SJSA1 (cell line): Measurements from ENCODE around the gene TMEM43. TPM values are rescaled to one million over a fixed set of nuclear protein-coding genes. Genes with fewer than 3 reads are reported as not detected.

Source experiments
- DNase-seq, 2 experiments: peaks; one replicate each; pipeline ENCODE4 v3.0.0-alpha.2; 2015 to 2020; ENCODE audit warnings: low spot score in 2 of 2, low read depth in 1 of 2
- H3K27ac ChIP-seq: fragments of 250-450 bp; sonication (Bioruptor Pico); 2 replicates; pipeline ENCODE4 v1.5.1; 2020; ENCODE audit warnings: mild to moderate bottlenecking, moderate library complexity
- H3K27me3 ChIP-seq: fragments of 250-450 bp; sonication (Bioruptor Pico); replicated peaks from 2 replicates; pipeline ENCODE4 v1.5.1; 2020; ENCODE audit warnings: mild to moderate bottlenecking, moderate library complexity
- H3K36me3 ChIP-seq: fragments of 250-450 bp; sonication (Bioruptor Pico); 2 replicates; pipeline ENCODE4 v1.5.1; 2020; ENCODE audit warnings: mild to moderate bottlenecking
- H3K4me1 ChIP-seq: fragments of 250-450 bp; sonication (Bioruptor Pico); replicated peaks from 2 replicates; pipeline ENCODE4 v1.6.1; 2021; ENCODE audit warnings: mild to moderate bottlenecking
- H3K4me3 ChIP-seq: fragments of 250-450 bp; sonication (Bioruptor Pico); 2 replicates; pipeline ENCODE4 v1.5.1; 2020; ENCODE audit warnings: mild to moderate bottlenecking
- H3K9me3 ChIP-seq: fragments of 250-450 bp; sonication (Bioruptor Pico); replicated peaks from 2 replicates; pipeline ENCODE4 v1.5.1; 2020; ENCODE audit warnings: mild to moderate bottlenecking
- total RNA-seq: library from RNA; depleted of rRNA; stranded (reverse); fragments of >200 nt; shearing (Covaris generic); gene quantifications from 2 replicates; pipeline ENCODE4 v1.2.3, GENCODE V29; 2014

TMEM43 gene
- total RNA-seq, 1 experiment from 2014 or later, result 82.1 TPM

DNA sequence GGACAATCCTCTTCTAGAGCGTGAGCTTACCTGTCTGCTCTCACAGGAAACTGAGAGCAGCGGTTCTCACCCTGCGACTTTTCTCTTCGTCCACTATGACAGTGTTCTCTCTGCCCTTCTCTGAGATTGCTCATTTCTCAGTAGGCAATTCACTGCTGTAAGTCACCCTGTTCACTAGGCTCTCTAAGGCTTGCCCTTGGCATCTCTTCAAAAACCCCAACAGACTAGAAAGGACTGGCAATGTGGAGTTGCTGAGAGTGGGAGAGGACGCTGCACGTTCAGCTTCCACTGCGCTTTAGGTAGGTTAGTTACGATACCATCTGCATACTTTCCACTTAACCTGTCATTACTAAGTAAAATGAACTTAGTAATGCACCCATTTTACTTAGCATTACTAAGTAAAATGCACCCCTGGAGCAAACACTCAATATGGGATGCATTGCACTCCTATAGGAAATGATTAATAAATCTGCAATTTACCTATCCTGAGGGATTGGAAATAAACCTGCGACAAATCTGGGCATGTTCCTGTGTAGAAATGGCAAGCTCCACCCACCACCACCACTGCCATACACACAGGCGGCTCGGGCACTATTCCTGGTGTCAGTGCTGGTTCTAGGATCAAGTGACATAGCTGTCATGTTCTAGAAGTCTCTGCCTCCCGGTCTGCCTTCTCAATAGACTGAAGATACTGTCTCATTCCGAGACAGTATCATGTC, 32.1 kb downstream of the TMEM43 start:
- H3K27ac ChIP-seq, result no peak overlapping the region
- H3K4me3 ChIP-seq, result no peak overlapping the region
- no peak for DNase-seq
- H3K36me3 ChIP-seq, result peaks cover 83% of the 10 kb centered on the region
- no peaks in the 10 kb centered on the region for H3K27me3 ChIP-seq
- H3K9me3 ChIP-seq, result peaks cover 5% of the 10 kb centered on the region
- no peaks in the 10 kb centered on the region for H3K4me1 ChIP-seq

DNA sequence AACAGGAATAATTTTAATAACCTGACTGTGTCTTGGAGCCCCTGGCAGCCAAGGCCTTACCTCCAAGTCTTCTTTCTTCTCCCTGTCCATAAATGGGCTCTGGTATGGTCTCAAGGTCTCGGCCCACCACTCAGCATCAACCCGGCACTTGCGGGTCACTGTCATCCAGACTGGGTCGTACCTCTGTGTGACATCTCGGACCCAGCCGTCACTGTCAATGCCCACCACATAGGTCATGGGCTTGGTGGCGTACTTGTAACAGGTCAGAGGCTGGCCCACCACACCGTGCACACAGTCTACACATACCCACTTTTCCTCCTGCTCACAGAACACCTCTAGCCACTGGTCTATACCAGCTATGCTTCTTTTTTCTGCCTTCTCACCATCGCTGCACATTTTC, 33.1 kb downstream of the TMEM43 start:
- no peaks in the 10 kb centered on the region for H3K4me1 ChIP-seq
- H3K9me3 ChIP-seq, result peaks cover 7% of the 10 kb centered on the region
- H3K27me3 ChIP-seq, result no peaks in the 10 kb centered on the region
- peaks cover 86% of the 10 kb centered on the region for H3K36me3 ChIP-seq
- H3K4me3 ChIP-seq, result no peak overlapping the region
- H3K27ac ChIP-seq, result no peak overlapping the region
- no peak for DNase-seq

DNA sequence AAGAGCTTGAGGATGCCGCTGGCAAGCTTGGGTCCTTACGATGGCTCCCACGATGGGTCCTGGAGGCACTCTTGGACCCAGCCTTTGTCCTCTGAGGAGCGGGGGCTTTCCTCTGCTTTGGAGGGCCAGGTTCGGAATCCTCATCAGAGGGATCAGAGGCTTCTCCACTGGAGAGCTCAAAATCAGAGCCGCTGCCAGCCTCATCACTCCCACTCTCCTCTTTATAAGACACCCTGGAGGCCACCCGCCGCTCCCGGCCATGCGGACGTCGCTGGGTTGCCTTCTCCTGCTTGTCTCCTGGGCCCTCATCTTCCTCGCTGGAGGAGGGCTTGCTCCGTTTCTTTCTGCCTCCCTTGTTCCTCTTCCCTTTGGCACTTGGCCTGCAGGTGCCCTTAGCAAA, 33.5 kb downstream of the TMEM43 start:
- no peak for DNase-seq
- H3K27ac ChIP-seq, result no peak overlapping the region
- peaks cover 86% of the 10 kb centered on the region for H3K36me3 ChIP-seq
- no peaks in the 10 kb centered on the region for H3K27me3 ChIP-seq
- H3K4me1 ChIP-seq, result no peaks in the 10 kb centered on the region
- H3K4me3 ChIP-seq, result no peak overlapping the region
- H3K9me3 ChIP-seq, result peaks cover 7% of the 10 kb centered on the region

DNA sequence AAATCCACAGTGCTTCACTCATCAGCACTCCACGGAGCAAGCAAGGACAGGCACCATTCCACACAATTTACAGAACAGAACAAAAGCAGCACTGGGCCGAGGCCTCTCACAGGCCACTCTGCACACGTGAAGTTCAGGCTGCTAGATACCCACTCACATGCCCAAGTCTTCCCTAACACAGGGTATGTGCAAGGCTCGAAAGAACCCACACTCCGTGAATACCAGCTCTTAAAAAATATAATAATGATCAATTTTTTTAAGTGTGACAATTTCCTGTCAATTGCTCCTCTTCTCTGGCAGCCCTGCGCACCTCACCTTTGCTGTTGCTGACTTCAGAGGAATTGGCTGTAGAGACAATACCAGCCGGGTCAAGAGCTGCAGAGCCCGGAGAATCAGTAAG, 34.6 kb downstream of the TMEM43 start:
- Histone ChIP-seq H3K4me1 (no peaks in the 10 kb centered on the region), H3K36me3 (peaks cover 88% of the 10 kb centered on the region)
- no peak for DNase-seq

DNA sequence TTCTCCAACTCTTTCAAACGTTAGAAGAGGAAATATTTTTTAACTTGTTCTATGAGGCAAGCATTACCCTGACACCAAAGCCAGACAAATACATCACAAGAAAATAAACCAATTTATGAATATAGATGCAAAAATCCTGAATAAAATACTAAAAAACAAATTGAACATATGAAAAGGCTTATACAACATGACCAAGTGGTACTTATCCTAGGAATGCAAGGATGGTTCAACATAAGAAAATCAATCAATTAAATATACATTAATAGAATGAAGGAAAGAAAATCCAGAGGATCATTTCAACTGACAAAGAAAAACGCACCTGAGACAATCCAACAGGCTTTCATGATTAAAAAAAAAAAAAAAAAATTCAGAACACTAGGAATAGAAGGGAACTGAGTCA, 36.4 kb downstream of the TMEM43 start:
- H3K36me3 ChIP-seq, result peaks cover 97% of the 10 kb centered on the region
- H3K4me1 ChIP-seq, result no peaks in the 10 kb centered on the region
- no peak for DNase-seq

More for the DNA sequence above, 34.6 kb downstream of the TMEM43 start:
- Histone ChIP-seq H3K27ac (no peak overlapping the region), H3K9me3 (peaks cover 7% of the 10 kb centered on the region), H3K4me3 (no peak overlapping the region), H3K27me3 (no peaks in the 10 kb centered on the region)

DNA sequence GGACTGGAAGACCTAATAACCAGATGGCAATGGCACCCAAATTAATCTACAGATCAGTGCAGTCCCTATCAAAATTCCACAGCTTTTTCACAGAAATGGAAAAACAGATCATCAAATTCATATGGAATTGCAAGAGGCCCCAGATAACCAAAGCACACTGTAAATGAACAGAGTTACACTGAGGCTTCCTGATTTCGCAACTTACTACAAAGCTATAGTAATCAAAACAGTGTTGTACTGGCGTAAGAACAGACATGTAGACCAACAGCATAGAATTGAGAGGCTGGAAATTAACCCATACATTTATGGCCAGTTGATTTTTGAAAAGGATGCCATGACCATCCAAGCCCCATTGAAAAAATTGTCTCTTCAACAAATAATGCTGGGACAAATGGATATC, 37.3 kb downstream of the TMEM43 start:
- Histone ChIP-seq H3K27ac (no peak overlapping the region), H3K27me3 (no peaks in the 10 kb centered on the region), H3K36me3 (peaks cover 95% of the 10 kb centered on the region), H3K9me3 (peaks cover 7% of the 10 kb centered on the region), H3K4me3 (no peak overlapping the region), H3K4me1 (no peaks in the 10 kb centered on the region)
- DNase-seq, result no peak

More for the DNA sequence above, 36.4 kb downstream of the TMEM43 start:
- H3K27ac ChIP-seq, result no peak overlapping the region
- H3K9me3 ChIP-seq, result peaks cover 7% of the 10 kb centered on the region
- H3K27me3 ChIP-seq, result no peaks in the 10 kb centered on the region
- no peak overlapping the region for H3K4me3 ChIP-seq

DNA sequence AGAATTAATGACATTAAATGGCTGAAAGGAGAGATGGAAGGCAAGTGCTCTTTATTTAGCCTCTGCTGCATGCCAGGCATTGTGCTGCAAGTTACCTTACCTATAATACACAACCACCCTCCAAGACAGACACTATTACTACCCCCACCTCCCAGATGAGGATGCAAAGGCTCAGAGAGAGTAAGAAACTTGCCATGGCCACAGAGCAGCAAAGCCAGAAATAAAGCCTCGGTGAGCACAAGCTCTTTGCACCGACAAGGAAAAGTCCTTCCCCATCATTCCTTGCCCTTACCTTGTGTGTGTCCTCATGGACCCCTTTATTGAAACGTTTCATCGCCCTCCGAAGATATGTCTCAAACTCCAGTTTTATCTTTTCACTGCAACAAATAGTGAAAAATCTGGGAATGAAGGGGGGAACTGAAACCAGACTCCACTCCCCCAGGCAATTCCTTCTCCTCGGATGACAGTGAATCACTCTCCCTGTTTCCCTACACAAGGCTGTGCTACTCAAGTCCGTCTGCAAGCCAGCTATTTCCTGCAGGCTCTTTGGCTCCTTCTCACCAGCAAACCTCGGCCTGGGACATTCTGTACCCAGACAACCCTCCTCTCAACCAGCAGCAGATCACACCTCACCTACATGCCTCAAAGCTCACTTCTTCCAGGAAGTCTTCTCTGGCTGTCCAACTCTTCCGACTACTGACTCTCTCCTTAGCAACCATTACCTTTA, 42.2 kb downstream of the TMEM43 start:
- Histone ChIP-seq H3K36me3 (peaks cover 93% of the 10 kb centered on the region), H3K27me3 (no peaks in the 10 kb centered on the region), H3K9me3 (peaks cover 2% of the 10 kb centered on the region; the same call in 1 of the 2 replicates), H3K4me1 (peaks cover 15% of the 10 kb centered on the region), H3K4me3 (no peak overlapping the region), H3K27ac (no peak overlapping the region)
- DNase-seq, result no peak

DNA sequence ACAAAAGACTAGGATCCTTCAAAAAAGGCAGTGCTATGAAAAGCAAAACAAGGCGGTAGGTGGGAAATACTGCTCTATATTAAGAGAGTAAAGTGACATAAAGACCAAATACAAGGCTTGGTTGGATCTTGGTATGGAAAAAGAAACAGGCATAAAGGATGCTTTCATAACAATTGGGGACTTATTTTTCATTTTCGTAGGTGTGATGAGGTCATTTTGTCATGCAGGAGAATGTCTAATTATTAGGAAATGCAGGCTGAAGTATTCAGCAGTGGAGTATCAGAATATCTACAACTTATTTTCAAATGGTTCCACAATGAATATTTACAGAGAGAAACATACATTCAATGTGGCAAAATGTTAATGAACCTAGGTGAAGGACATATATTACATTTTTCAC, 44.6 kb downstream of the TMEM43 start:
- no peak for DNase-seq
- Histone ChIP-seq H3K36me3 (peaks cover 78% of the 10 kb centered on the region), H3K4me1 (peaks cover 15% of the 10 kb centered on the region), H3K27ac (no peak overlapping the region), H3K27me3 (no peaks in the 10 kb centered on the region), H3K4me3 (no peak overlapping the region), H3K9me3 (no peaks in the 10 kb centered on the region)

DNA sequence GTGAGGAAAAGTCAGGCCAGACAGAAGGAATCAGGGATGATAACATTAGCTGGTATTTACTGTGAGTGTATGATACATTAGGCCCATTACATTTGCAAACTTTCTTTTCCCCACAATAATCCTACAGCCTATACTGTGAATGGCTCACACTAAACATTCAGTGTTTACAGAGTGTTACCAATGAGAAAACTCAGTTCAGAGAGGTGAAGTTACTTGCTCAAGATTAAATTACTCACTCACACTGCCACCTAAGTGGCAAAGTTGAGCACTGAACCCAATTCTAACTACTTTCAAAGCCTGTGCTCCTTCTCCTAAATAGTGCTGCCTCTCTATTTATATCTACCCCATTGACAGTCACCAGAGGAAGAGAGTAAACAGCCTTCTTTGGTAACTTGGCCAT, 45.0 kb downstream of the TMEM43 start:
- Histone ChIP-seq H3K4me3 (no peak overlapping the region), H3K27me3 (no peaks in the 10 kb centered on the region), H3K9me3 (no peaks in the 10 kb centered on the region), H3K4me1 (peaks cover 15% of the 10 kb centered on the region), H3K36me3 (peaks cover 73% of the 10 kb centered on the region), H3K27ac (peak overlapping the region; percentile 60; the same call in 1 of the 2 replicates)
- DNase-seq, result no peak

DNA sequence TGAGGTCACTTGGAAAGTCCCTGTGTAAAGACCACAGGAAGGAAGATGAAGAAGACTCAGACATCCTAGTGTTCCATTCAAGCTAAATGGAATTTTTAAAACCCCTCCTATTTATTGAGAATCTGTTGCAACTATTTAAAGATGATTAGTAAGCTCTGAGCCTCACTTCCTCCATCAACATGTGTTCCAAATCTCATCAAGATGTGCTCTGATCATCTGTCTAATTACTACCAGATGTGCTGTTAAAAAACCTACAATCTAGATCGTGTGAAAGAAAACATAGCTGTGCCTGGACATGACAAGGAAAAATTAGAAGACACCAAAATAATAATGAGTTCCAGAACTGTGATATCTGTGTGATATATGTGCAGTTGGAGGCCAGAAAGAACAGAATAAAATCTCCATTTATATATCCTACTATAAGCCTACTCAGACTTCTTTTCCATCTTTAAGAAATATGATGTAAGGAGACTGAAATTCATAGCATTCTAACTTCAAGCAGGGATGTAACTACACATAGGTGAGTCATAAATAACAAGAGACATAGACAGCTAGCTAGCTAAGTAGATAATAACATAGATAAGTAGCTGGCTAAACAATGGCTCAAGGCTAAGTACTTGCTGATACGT, 45.8 kb downstream of the TMEM43 start:
- Histone ChIP-seq H3K4me1 (peaks cover 18% of the 10 kb centered on the region), H3K36me3 (peaks cover 65% of the 10 kb centered on the region), H3K27me3 (no peaks in the 10 kb centered on the region), H3K4me3 (no peak overlapping the region), H3K9me3 (no peaks in the 10 kb centered on the region), H3K27ac (peak overlapping the region; percentile 60)
- DNase-seq, result no peak

DNA sequence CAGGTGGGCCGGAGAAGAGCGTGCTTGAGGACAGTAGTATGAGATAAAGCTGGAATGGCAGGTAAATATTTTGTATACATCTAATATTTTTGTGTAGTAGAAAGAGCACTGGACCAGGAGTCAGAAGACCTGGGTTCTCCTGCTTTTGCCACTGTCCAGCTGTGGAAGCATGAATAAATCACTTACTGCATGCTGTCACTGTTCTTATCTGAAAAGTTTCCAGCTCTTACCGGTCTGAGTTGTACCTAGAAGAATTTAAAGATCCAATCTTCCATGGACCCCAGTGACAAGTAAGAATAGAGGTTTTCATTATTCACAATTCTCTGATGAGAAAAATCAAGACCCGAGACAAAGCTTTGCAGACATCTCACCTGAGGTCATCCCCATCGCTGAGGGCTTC, 47.6 kb downstream of the TMEM43 start:
- Histone ChIP-seq H3K27ac (no peak overlapping the region), H3K27me3 (no peaks in the 10 kb centered on the region), H3K9me3 (no peaks in the 10 kb centered on the region), H3K4me3 (no peak overlapping the region), H3K36me3 (peaks cover 55% of the 10 kb centered on the region), H3K4me1 (peaks cover 24% of the 10 kb centered on the region)
- no peak for DNase-seq

DNA sequence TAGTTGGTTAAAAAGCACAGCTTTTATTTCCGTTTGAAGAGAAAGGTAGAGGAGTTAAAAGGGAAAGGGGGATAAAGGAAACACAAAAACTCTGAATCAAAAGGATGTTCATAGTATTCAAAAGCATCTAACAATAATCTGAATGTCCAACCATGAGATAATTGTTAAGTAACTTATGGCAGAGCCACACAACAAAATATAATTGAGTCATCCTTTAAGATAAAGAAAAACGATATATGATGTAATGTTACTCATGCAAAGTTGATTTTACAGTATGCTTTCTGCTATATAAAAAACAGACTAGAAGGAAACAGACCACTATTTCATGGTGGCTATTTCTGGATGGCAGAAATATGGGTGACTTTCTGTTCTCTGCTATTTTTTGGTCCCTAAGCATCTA, 49.6 kb downstream of the TMEM43 start:
- H3K4me3 ChIP-seq, result no peak overlapping the region
- peaks cover 28% of the 10 kb centered on the region for H3K4me1 ChIP-seq
- peaks cover 42% of the 10 kb centered on the region for H3K36me3 ChIP-seq
- H3K27ac ChIP-seq, result no peak overlapping the region
- no peak for DNase-seq
- H3K9me3 ChIP-seq, result no peaks in the 10 kb centered on the region
- H3K27me3 ChIP-seq, result no peaks in the 10 kb centered on the region

DNA sequence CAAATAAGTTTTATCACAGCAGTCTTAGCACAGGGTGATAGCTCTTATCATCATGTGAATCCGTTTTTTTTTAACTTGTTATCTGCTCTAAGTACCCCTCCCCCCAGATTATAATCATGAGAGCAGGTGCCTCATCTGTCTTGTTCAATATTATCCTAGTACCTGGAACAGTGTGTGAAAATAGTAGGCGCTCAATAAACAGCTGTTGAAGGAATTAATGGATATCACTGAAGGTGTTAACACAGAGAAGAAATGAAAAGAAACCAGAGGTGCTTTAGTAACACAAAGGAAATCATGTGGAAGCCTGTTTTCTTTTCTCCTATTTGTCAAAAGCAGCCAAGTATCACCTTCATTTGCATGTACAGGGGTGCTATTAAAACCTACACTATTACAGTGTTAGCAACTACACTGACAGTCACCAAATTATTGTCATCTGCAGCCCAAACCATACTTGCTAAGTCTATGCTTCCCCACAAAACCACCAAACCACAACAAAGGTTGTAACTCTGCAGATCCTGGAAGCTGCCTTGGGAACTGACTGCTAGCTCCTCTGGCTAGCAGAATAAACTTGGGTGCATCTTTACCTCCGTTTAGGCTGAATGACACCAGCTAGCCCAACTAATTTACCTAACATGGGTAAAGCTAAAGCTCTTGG, 50.7 kb downstream of the TMEM43 start:
- no peak for DNase-seq
- Histone ChIP-seq H3K9me3 (no peaks in the 10 kb centered on the region), H3K27ac (no peak overlapping the region), H3K4me1 (peaks cover 25% of the 10 kb centered on the region), H3K36me3 (peaks cover 32% of the 10 kb centered on the region), H3K27me3 (no peaks in the 10 kb centered on the region), H3K4me3 (no peak overlapping the region)
